ENCODE results near the gene FOXJ3. TPM values are rescaled to one million over a fixed set of nuclear protein-coding genes. Genes with fewer than 3 reads are reported as not detected.
A peak's percentile ranks its signal among the peaks of the same experiment; 100 is the strongest.

The FOXJ3 gene
- total RNA-seq, 1 experiment from 2014 or later: 42.2 TPM

- no peaks in the 10 kb centered on the region for H3K9me3 Mint-ChIP-seq (ENCODE audit: unreplicated experiment)
- BruUV-seq (replicated peaks): TSS peak; percentile 80
- peak overlapping the region; percentile 79 for H3K4me3 Mint-ChIP-seq (ENCODE audit: unreplicated experiment)
- POLR2A ChIA-PET: interaction anchor here (0.6 to 1.7 kb wide), 15 partner anchors 11 to 739 kb away, joined by 3 to 8 read pairs (median 4); partner anchors contain the start of genes C1orf50, CCDC30 and P3H1
- peaks cover 46% of the 10 kb centered on the region for H3K4me1 Mint-ChIP-seq (ENCODE audit: insufficient read depth, unreplicated experiment)
- intact Hi-C loops (cut with micrococcal nuclease): loop anchor here (2.0 to 5.0 kb wide), 2 partner anchors 127 to 524 kb away; partner anchors contain the start of gene CCDC30
- H3K27ac Mint-ChIP-seq (ENCODE audit: low read depth, unreplicated experiment): peak overlapping the region; percentile 80
- CTCF ChIA-PET: interaction anchor here (0.7 to 2.1 kb wide), 3 partner anchors 42 to 355 kb away, joined by 3 to 11 read pairs (median 3); no protein-coding TSS in a partner anchor
- no peaks in the 10 kb centered on the region for H3K27me3 Mint-ChIP-seq (ENCODE audit: insufficient read depth, unreplicated experiment)
- H3K36me3 Mint-ChIP-seq (ENCODE audit: insufficient read depth, unreplicated experiment): no peaks in the 10 kb centered on the region
- no peak for TF ChIP-seq CTCF (IDR thresholded peaks at IDR 0.05; ENCODE audit: unreplicated experiment)
- DNase-seq (ENCODE audit: unreplicated experiment): peak; percentile 69
Observed at GRCh38 chr1:42335809-42336518, 929 bp upstream of the FOXJ3 start.

- no peaks in the 10 kb centered on the region for H3K36me3 Mint-ChIP-seq (ENCODE audit: insufficient read depth, unreplicated experiment)
- H3K27ac Mint-ChIP-seq (ENCODE audit: low read depth, unreplicated experiment): peak overlapping the region; percentile 92
- intact Hi-C loops (cut with micrococcal nuclease): loop anchor here (1.0 to 5.0 kb wide), 3 partner anchors 128 to 522 kb away; partner anchors contain the start of gene CCDC30
- no peak for TF ChIP-seq CTCF (IDR thresholded peaks at IDR 0.05; ENCODE audit: unreplicated experiment)
- H3K9me3 Mint-ChIP-seq (ENCODE audit: unreplicated experiment): no peaks in the 10 kb centered on the region
- no TSS peak for BruUV-seq (replicated peaks)
- peak; percentile 58 for DNase-seq (ENCODE audit: unreplicated experiment)
- POLR2A ChIA-PET: interaction anchor here (0.6 to 2.8 kb wide), 19 partner anchors 10 to 433 kb away, joined by 3 to 23 read pairs (median 4); partner anchors contain the start of genes C1orf50, CCDC30, P3H1 and PPCS
- peak overlapping the region; percentile 79 for H3K4me3 Mint-ChIP-seq (ENCODE audit: unreplicated experiment)
- no peaks in the 10 kb centered on the region for H3K27me3 Mint-ChIP-seq (ENCODE audit: insufficient read depth, unreplicated experiment)
- H3K4me1 Mint-ChIP-seq (ENCODE audit: insufficient read depth, unreplicated experiment): peaks cover 38% of the 10 kb centered on the region
- CTCF ChIA-PET: interaction anchor here (0.7 to 3.6 kb wide), 3 partner anchors 9 to 160 kb away, joined by 3 to 39 read pairs (median 7); no protein-coding TSS in a partner anchor
Observed at GRCh38 chr1:42334240-42335049, 590 bp downstream of the FOXJ3 start.

- peak overlapping the region; percentile 92 for H3K27ac Mint-ChIP-seq (ENCODE audit: low read depth, unreplicated experiment)
- no peaks in the 10 kb centered on the region for H3K36me3 Mint-ChIP-seq (ENCODE audit: insufficient read depth, unreplicated experiment)
- TSS peak; percentile 32 for BruUV-seq (replicated peaks)
- H3K27me3 Mint-ChIP-seq (ENCODE audit: insufficient read depth, unreplicated experiment): no peaks in the 10 kb centered on the region
- ChIA-PET POLR2A (interaction anchor here (0.6 to 2.8 kb wide), 18 partner anchors 9 to 433 kb away, joined by 3 to 23 read pairs (median 4); partner anchors contain the start of genes C1orf50, CCDC30, P3H1 and PPCS), CTCF (interaction anchor here (0.6 to 3.6 kb wide), 5 partner anchors 8 to 178 kb away, joined by 3 to 39 read pairs (median 6); no protein-coding TSS in a partner anchor)
- peak overlapping the region; percentile 79 for H3K4me3 Mint-ChIP-seq (ENCODE audit: unreplicated experiment)
- H3K4me1 Mint-ChIP-seq (ENCODE audit: insufficient read depth, unreplicated experiment): peaks cover 35% of the 10 kb centered on the region
- DNase-seq (ENCODE audit: unreplicated experiment): peak; percentile 11
- intact Hi-C loops (cut with micrococcal nuclease): loop anchor here (1.0 to 2.0 kb wide), 2 partner anchors 129 to 156 kb away; partner anchors contain the start of gene CCDC30
- no peak for TF ChIP-seq CTCF (IDR thresholded peaks at IDR 0.05; ENCODE audit: unreplicated experiment)
- no peaks in the 10 kb centered on the region for H3K9me3 Mint-ChIP-seq (ENCODE audit: unreplicated experiment)
Observed at GRCh38 chr1:42333662-42334239, 1.3 kb downstream of the FOXJ3 start.
